Upper lobe of left lung (tissue), 4 donors: Measurements from ENCODE around the gene METAP1.

Source experiments
- CTCF ChIP-seq, 6 experiments: fragments of 450-650 bp in 4 of 6; fragments of 200-600 bp in 2 of 6; sonication (generic) in 2 of 6; IDR thresholded peaks; one replicate each; pipeline ENCODE4 v1.5.1; 2016 to 2019; ENCODE audit warnings: antibody characterized with exemption in 6 of 6
- EP300 ChIP-seq, 4 donors: sonication (generic); formaldehyde crosslinking; IDR thresholded peaks; one replicate each; pipeline ENCODE4 v1.5.1; 2017; ENCODE audit warnings: antibody characterized with exemption in 4 of 4, control low read depth in 2 of 4
- POLR2A ChIP-seq, 4 donors: fragments of 450-650 bp; IDR thresholded peaks; one replicate each; pipeline ENCODE4 v1.5.1; 2016 to 2017; ENCODE audit warnings: antibody characterized with exemption in 4 of 4, mild to moderate bottlenecking in 2 of 4
- POLR2AphosphoS5 ChIP-seq, 2 donors: sonication (generic); formaldehyde crosslinking; IDR thresholded peaks; one replicate each; pipeline ENCODE4 v1.5.1; 2017; ENCODE audit warnings: antibody characterized with exemption in 2 of 2

- TF ChIP-seq POLR2AphosphoS5 (IDR thresholded peaks at IDR 0.05) (no peak), CTCF (IDR thresholded peaks at IDR 0.05) (no peak), EP300 (IDR thresholded peaks at IDR 0.05) (no peak), POLR2A (IDR thresholded peaks at IDR 0.05) (no peak)
Observed at GRCh38 chr4:99084595-99084994, 89.1 kb downstream of the METAP1 start.
